HepG2 (cell line): Measurements from ENCODE around the gene CDCA5. TPM values are rescaled to one million over a fixed set of nuclear protein-coding genes. Genes with fewer than 3 reads are reported as not detected.

Experiments used
- KDM5A ChIP-seq: fragments of 200-600 bp; sonication (generic); IDR thresholded peaks from 2 replicates; pipeline ENCODE4 v1.7.0; 2018; ENCODE audit warnings: antibody characterized with exemption, mild to moderate bottlenecking, low read length, borderline replicate concordance
- SIN3B ChIP-seq: fragments of 150-350 bp; IDR thresholded peaks from 2 replicates; pipeline ENCODE4 v1.6.1; 2014; ENCODE audit warnings: low read length
- SIX4 ChIP-seq: sonication (generic); formaldehyde crosslinking; IDR thresholded peaks from 2 replicates; pipeline ENCODE4 v1.4.0; 2020; ENCODE audit warnings: missing genetic modification reagents
- SNAPC5 ChIP-seq: sonication (generic); formaldehyde crosslinking; IDR thresholded peaks from 2 replicates; pipeline ENCODE4 v1.8.1; 2023; ENCODE audit warnings: mild to moderate bottlenecking, missing genetic modification reagents, borderline replicate concordance
- SUZ12 ChIP-seq: fragments of 150-350 bp; IDR thresholded peaks from 2 replicates; pipeline ENCODE4 v1.6.1; 2014; ENCODE audit warnings: low read depth, low read length
- ZFX ChIP-seq: sonication (generic); formaldehyde crosslinking; IDR thresholded peaks from 2 replicates; pipeline ENCODE4 v1.4.0; 2020; ENCODE audit warnings: mild to moderate bottlenecking, low read depth, missing genetic modification reagents, moderate library complexity
- ZFYVE20 ChIP-seq: sonication (generic); formaldehyde crosslinking; IDR thresholded peaks from 2 replicates; pipeline ENCODE4 v1.8.0; 2023; ENCODE audit warnings: low read depth, mild to moderate bottlenecking, moderate library complexity, missing genetic modification reagents, borderline replicate concordance
- ZGPAT ChIP-seq: IDR thresholded peaks from 2 replicates; pipeline ENCODE4 v1.6.1; 2016; ENCODE audit warnings: mild to moderate bottlenecking
- ZIK1 ChIP-seq: sonication (generic); formaldehyde crosslinking; IDR thresholded peaks from 2 replicates; pipeline ENCODE4 v1.5.0; 2020; ENCODE audit warnings: mild to moderate bottlenecking, low read depth, missing genetic modification reagents, borderline replicate concordance
- ZNF101 ChIP-seq: sonication (generic); formaldehyde crosslinking; IDR thresholded peaks from 2 replicates; pipeline ENCODE4 v1.4.0; 2020; ENCODE audit warnings: mild to moderate bottlenecking, low read depth, missing genetic modification reagents, borderline replicate concordance
- ZNF180 ChIP-seq: sonication (generic); formaldehyde crosslinking; IDR thresholded peaks from 2 replicates; pipeline ENCODE4 v1.4.0; 2020; ENCODE audit warnings: low read depth, missing genetic modification reagents, borderline replicate concordance
- ZNF205 ChIP-seq: IDR thresholded peaks from 2 replicates; pipeline ENCODE4 v1.6.1; 2018; ENCODE audit warnings: missing biosample characterization, missing genetic modification reagents
- ZNF430 ChIP-seq: sonication (generic); formaldehyde crosslinking; IDR thresholded peaks from 2 replicates; pipeline ENCODE4 v1.9.0; 2021; ENCODE audit warnings: mild to moderate bottlenecking, missing genetic modification reagents
- ZNF432 ChIP-seq: sonication (generic); formaldehyde crosslinking; IDR thresholded peaks from 2 replicates; pipeline ENCODE4 v1.5.0; 2020; ENCODE audit warnings: missing genetic modification reagents, mild to moderate bottlenecking, borderline replicate concordance
- ZNF747 ChIP-seq: sonication (generic); formaldehyde crosslinking; IDR thresholded peaks from 2 replicates; pipeline ENCODE4 v1.8.1; 2023; ENCODE audit warnings: missing genetic modification reagents, mild to moderate bottlenecking, borderline replicate concordance
- ZNF816 ChIP-seq: sonication (generic); formaldehyde crosslinking; IDR thresholded peaks from 2 replicates; pipeline ENCODE4 v1.8.0; 2022; ENCODE audit warnings: missing genetic modification reagents, mild to moderate bottlenecking, borderline replicate concordance
- polyA plus RNA-seq, 8 experiments: library from polyadenylated mRNA; depleted of rRNA in 3 of 8; stranded (reverse) in 7 of 8; unstranded in 1 of 8; fragments of >200 nt; fragmentation: Illumina TruSeq in 4 of 8; extraction: Trizol in 4 of 8; gene quantifications; 2 replicates each; pipeline versions ENCODE4 v1.2.1 to v1.2.3, GENCODE V29; 2011 to 2016; ENCODE audit warnings: low read depth in 4 of 8, missing spikeins in 1 of 8, mixed read lengths in 1 of 8; ENCODE audit not compliant: insufficient read depth in 1 of 8
- total RNA-seq, 5 experiments: library from RNA; depleted of rRNA; stranded (reverse); fragments of >200 nt; fragmentation: Illumina TruSeq; extraction: Trizol; gene quantifications; 2 replicates each; pipeline ENCODE4 v1.2.3, GENCODE V29; 2016; ENCODE audit warnings: low read depth in 1 of 5
- TF ChIP-seq, protein P1 (sequence below): sonication (generic); formaldehyde crosslinking; IDR thresholded peaks from 2 replicates; pipeline ENCODE4 v1.4.0; 2020; ENCODE audit warnings: missing genetic modification reagents
- TF ChIP-seq, protein P2 (sequence below): sonication (generic); formaldehyde crosslinking; IDR thresholded peaks from 2 replicates; pipeline ENCODE4 v1.9.0; 2021; ENCODE audit warnings: missing genetic modification reagents, mild to moderate bottlenecking, borderline replicate concordance
- TF ChIP-seq, protein P3 (sequence below): IDR thresholded peaks from 2 replicates; pipeline ENCODE4 v1.6.1; 2012; ENCODE audit warnings: low read depth, low read length, improper control_type of control experiment
- TF ChIP-seq, protein P4 (sequence below): sonication (generic); formaldehyde crosslinking; IDR thresholded peaks from 2 replicates; pipeline ENCODE4 v1.8.1; 2023; ENCODE audit warnings: missing genetic modification reagents, mild to moderate bottlenecking, borderline replicate concordance
- TF ChIP-seq, protein P5 (sequence below): IDR thresholded peaks from 2 replicates; pipeline ENCODE4 v1.6.1; 2016; ENCODE audit warnings: mild to moderate bottlenecking, missing biosample characterization, missing genetic modification reagents

Gene CDCA5
- total and polyA plus RNA-seq, 2 of the 13 experiments (the other 11 are each of a cell fraction or from before 2014, with no cell fraction given), result 13.5 to 50.6 TPM

GRCh38 chr11:65112546-65113360 lies 28.9 kb upstream of the CDCA5 start (continued):
- TF ChIP-seq, protein P1, sequence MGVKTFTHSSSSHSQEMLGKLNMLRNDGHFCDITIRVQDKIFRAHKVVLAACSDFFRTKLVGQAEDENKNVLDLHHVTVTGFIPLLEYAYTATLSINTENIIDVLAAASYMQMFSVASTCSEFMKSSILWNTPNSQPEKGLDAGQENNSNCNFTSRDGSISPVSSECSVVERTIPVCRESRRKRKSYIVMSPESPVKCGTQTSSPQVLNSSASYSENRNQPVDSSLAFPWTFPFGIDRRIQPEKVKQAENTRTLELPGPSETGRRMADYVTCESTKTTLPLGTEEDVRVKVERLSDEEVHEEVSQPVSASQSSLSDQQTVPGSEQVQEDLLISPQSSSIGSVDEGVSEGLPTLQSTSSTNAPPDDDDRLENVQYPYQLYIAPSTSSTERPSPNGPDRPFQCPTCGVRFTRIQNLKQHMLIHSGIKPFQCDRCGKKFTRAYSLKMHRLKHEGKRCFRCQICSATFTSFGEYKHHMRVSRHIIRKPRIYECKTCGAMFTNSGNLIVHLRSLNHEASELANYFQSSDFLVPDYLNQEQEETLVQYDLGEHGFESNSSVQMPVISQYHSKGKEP (CRISPR knock-in tag), result no peak
- no peak for TF ChIP-seq ZNF180 (CRISPR knock-in tag)
- TF ChIP-seq SUZ12, result no peak
- TF ChIP-seq, protein P2, sequence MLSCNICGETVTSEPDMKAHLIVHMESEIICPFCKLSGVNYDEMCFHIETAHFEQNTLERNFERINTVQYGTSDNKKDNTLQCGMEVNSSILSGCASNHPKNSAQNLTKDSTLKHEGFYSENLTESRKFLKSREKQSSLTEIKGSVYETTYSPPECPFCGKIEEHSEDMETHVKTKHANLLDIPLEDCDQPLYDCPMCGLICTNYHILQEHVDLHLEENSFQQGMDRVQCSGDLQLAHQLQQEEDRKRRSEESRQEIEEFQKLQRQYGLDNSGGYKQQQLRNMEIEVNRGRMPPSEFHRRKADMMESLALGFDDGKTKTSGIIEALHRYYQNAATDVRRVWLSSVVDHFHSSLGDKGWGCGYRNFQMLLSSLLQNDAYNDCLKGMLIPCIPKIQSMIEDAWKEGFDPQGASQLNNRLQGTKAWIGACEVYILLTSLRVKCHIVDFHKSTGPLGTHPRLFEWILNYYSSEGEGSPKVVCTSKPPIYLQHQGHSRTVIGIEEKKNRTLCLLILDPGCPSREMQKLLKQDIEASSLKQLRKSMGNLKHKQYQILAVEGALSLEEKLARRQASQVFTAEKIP (CRISPR knock-in tag), result no peak
- peak; percentile 75 for TF ChIP-seq ZFX (CRISPR knock-in tag)
- no peak for TF ChIP-seq ZNF747 (CRISPR knock-in tag)
- TF ChIP-seq, protein P3, sequence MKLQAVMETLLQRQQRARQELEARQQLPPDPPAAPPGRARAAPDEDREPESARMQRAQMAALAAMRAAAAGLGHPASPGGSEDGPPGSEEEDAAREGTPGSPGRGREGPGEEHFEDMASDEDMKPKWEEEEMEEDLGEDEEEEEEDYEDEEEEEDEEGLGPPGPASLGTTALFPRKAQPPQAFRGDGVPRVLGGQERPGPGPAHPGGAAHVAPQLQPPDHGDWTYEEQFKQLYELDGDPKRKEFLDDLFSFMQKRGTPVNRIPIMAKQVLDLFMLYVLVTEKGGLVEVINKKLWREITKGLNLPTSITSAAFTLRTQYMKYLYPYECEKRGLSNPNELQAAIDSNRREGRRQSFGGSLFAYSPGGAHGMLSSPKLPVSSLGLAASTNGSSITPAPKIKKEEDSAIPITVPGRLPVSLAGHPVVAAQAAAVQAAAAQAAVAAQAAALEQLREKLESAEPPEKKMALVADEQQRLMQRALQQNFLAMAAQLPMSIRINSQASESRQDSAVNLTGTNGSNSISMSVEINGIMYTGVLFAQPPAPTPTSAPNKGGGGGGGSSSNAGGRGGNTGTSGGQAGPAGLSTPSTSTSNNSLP, result no peak
- TF ChIP-seq ZNF816 (CRISPR knock-in tag), result no peak
- no peak; the same call in 1 of the 2 replicates for TF ChIP-seq KDM5A
- TF ChIP-seq, protein P4, sequence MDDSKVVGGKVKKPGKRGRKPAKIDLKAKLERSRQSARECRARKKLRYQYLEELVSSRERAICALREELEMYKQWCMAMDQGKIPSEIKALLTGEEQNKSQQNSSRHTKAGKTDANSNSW (CRISPR knock-in tag), result 0 out of 2 replicates have a peak, but pooled peaks have one; percentile 27
- TF ChIP-seq ZGPAT (CRISPR knock-in tag), result no peak; the same call in 1 of the 2 replicates
- peak; percentile 81; the same call in 1 of the 2 replicates for TF ChIP-seq ZNF205 (CRISPR knock-in tag)
- TF ChIP-seq ZNF432 (CRISPR knock-in tag), result no peak
- no peak for TF ChIP-seq SNAPC5
- TF ChIP-seq, protein P5, sequence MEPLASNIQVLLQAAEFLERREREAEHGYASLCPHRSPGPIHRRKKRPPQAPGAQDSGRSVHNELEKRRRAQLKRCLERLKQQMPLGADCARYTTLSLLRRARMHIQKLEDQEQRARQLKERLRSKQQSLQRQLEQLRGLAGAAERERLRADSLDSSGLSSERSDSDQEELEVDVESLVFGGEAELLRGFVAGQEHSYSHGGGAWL (CRISPR knock-in tag), result no peak
- TF ChIP-seq SIX4 (CRISPR knock-in tag), result no peak
- TF ChIP-seq ZNF101 (CRISPR knock-in tag), result no peak
- no peak for TF ChIP-seq ZIK1 (CRISPR knock-in tag)
- TF ChIP-seq ZFYVE20 (CRISPR knock-in tag), result no peak
- TF ChIP-seq ZNF430, result peak; percentile 79; the same call in 1 of the 2 replicates
- no peak for TF ChIP-seq SIN3B
